K562 (cell line): ENCODE measurements around the gene CUX1. TPM values are rescaled to one million over a fixed set of nuclear protein-coding genes. Genes with fewer than 3 reads are reported as not detected.

Experiments used
- ATAC-seq: fragments of 200-7000 bp; cut with Tn5 transposase; 3 replicates; pipeline ENCODE4 v1.9.1; 2020; ENCODE audit warnings: moderate library complexity
- BruUV-seq: library from RNA; stranded (reverse); fragments of 400-500 nt; replicated peaks from 2 replicates; lab custom pipeline; 2021; lab: Mats Ljungman, UMichigan
- CTCF ChIA-PET: fragments of 300-600 bp; formaldehyde crosslinking; extraction: SDS; loops from one replicate; lab custom pipeline; 2021; ENCODE audit warnings: low intra/inter-chr PET ratio; lab: Yijun Ruan, JAX
- POLR2A ChIA-PET: fragments of 300-600, 350-650 bp; sonication (Branson Sonifier 250); formaldehyde crosslinking; extraction: SDS; loops from one replicate; lab custom pipeline; 2021; ENCODE audit warnings: antibody characterized with exemption, inconsistent platforms; lab: Yijun Ruan, JAX
- DNase-seq, 4 experiments: peaks; one replicate each; pipeline versions ENCODE4 v3.0.0 to v3.0.0-alpha.2; 2011 to 2018; ENCODE audit warnings: low spot score in 3 of 4, mixed read lengths in 3 of 4; ENCODE audit errors: extremely low read depth in 1 of 4
- FAIRE-seq: peaks from 2 replicates; lab custom pipeline; 2011; peaks lifted over from hg19 to GRCh38; lab: Jason Lieb, UNC
- H2AFZ ChIP-seq: 2 replicates; pipeline ENCODE4 v1.6.0; 2011; ENCODE audit warnings: low read depth, low read length, control low read depth, inconsistent platforms
- H3K27ac ChIP-seq: fragments of 200-600 bp; 3 replicates; pipeline ENCODE4 v1.8.0; 2011; ENCODE audit warnings: low read depth, mild to moderate bottlenecking, control low read depth, inconsistent platforms, low read length, moderate library complexity, mixed read lengths; ENCODE audit errors: extremely low read depth
- H3K27me3 ChIP-seq, 2 experiments: fragments of 300-600 bp in 1 of 2; 2 replicates in 1 of 2; 3 replicates in 1 of 2; pipeline versions ENCODE4 v1.6.0 to v1.8.0; 2011; ENCODE audit warnings: inconsistent platforms in 2 of 2, low read length in 2 of 2, mild to moderate bottlenecking in 1 of 2, mixed read lengths in 1 of 2, moderate library complexity in 1 of 2; ENCODE audit not compliant: control insufficient read depth in 2 of 2, insufficient read depth in 2 of 2
- H3K36me3 ChIP-seq: fragments of 300-600 bp; 3 replicates; pipeline ENCODE4 v1.8.0; 2011; ENCODE audit warnings: mild to moderate bottlenecking, low read length, inconsistent platforms; ENCODE audit not compliant: control insufficient read depth, insufficient read depth
- H3K4me1 ChIP-seq, 2 experiments: fragments of 200-600 bp in 1 of 2; replicated peaks in 1 of 2; 2 replicates in 1 of 2; 3 replicates in 1 of 2; pipeline versions ENCODE4 v1.5.1 to v1.8.0; 2011; ENCODE audit warnings: inconsistent platforms in 2 of 2, low read length in 2 of 2, mild to moderate bottlenecking in 1 of 2, mixed read lengths in 1 of 2, moderate library complexity in 1 of 2; ENCODE audit not compliant: control insufficient read depth in 2 of 2, insufficient read depth in 2 of 2
- H3K4me2 ChIP-seq: 2 replicates; pipeline ENCODE4 v1.6.1; 2011; ENCODE audit warnings: low read length, control low read depth, inconsistent platforms, mixed read lengths; ENCODE audit not compliant: insufficient read depth
- H3K4me3 ChIP-seq: fragments of 200-600 bp; sonication (generic), shearing (Covaris generic); 2 replicates; pipeline ENCODE4 v1.5.1; 2016; ENCODE audit warnings: control low read depth, inconsistent platforms
- H3K79me2 ChIP-seq: fragments of 200-600 bp; 3 replicates; pipeline ENCODE4 v1.8.0; 2011; ENCODE audit warnings: low read length, inconsistent platforms; ENCODE audit not compliant: control insufficient read depth, insufficient read depth
- H3K9ac ChIP-seq, 2 experiments: 2 replicates each; pipeline versions ENCODE4 v1.6.0 to v1.6.1; 2011; ENCODE audit warnings: low read depth in 2 of 2, low read length in 2 of 2, control low read depth in 1 of 2, inconsistent platforms in 1 of 2, mild to moderate bottlenecking in 1 of 2, mixed read lengths in 1 of 2; ENCODE audit not compliant: insufficient read depth in 1 of 2
- H3K9me1 ChIP-seq: one replicate; pipeline ENCODE4 v1.6.0; 2011; ENCODE audit warnings: inconsistent platforms, mild to moderate bottlenecking, low read length, moderate library complexity; ENCODE audit not compliant: control insufficient read depth, insufficient read depth
- H3K9me3 ChIP-seq: replicated peaks from 2 replicates; pipeline ENCODE4 v1.5.1; 2011; ENCODE audit warnings: low read depth, low read length, inconsistent platforms; ENCODE audit not compliant: control insufficient read depth, insufficient read depth
- H4K20me1 ChIP-seq: replicated peaks from 2 replicates; pipeline ENCODE4 v1.6.1; 2011; ENCODE audit warnings: low read length, inconsistent platforms, mixed read lengths; ENCODE audit not compliant: control insufficient read depth, insufficient read depth
- RBM22 ChIP-seq: fragments of 200-400 bp; formaldehyde crosslinking; IDR thresholded peaks from 2 replicates; pipeline ENCODE4 v1.6.1; 2018; ENCODE audit warnings: low read length, low read depth; ENCODE audit not compliant: poor library complexity, severe bottlenecking
- ZNF830 ChIP-seq: fragments of 250-450 bp; sonication (Bioruptor Pico); IDR thresholded peaks from 2 replicates; pipeline ENCODE4 v1.5.0; 2021; ENCODE audit warnings: mild to moderate bottlenecking
- WGBS: fragments of 100-300 bp; shearing (Covaris generic); methylation state at CpG from one replicate; pipeline ENCODE4 v1.1.6; 2016; ENCODE audit warnings: low coverage, mixed read lengths; ENCODE audit not compliant: insufficient coverage; ENCODE audit errors: missing lambda C conversion rate; 5-methylcytosine and 5-hydroxymethylcytosine counted together
- in situ Hi-C: fragments of 300-500 bp; cut with MboI; formaldehyde crosslinking; loops from 4 replicates; pipeline ENCODE4 v1.15.0; 2018; ENCODE audit warnings: inconsistent platforms, mixed read lengths
- intact Hi-C: fragments of 100-400 bp; cut with micrococcal nuclease; formaldehyde crosslinking; loops from 2 replicates; pipeline ENCODE4 v1.14.2; 2022
- polyA plus RNA-seq, 8 experiments: library from polyadenylated mRNA; depleted of rRNA in 4 of 8; stranded (reverse) in 5 of 8; unstranded in 3 of 8; fragments of >200 nt; fragmentation: Nextera tagmentation in 2 of 8; fragmentation: Illumina TruSeq in 1 of 8; extraction: Ambion mirVana in 2 of 8; extraction: Trizol in 1 of 8; gene quantifications; 2 replicates each; pipeline versions ENCODE4 v1.2.1 to v1.2.3, GENCODE V29; 2011 to 2014; ENCODE audit warnings: inconsistent platforms in 1 of 8, missing spikeins in 1 of 8
- total RNA-seq, 7 experiments: library from RNA; depleted of rRNA in 6 of 7; stranded (reverse); fragments of >200 nt in 6 of 7; fragmentation: Illumina TruSeq in 2 of 7; extraction: Trizol in 2 of 7; gene quantifications; 2 replicates each; pipeline versions ENCODE4 v1.2.1 to v1.2.3, GENCODE V29; 2011 to 2021; ENCODE audit warnings: low replicate concordance in 1 of 7
- TF ChIP-seq, protein P1 (sequence below): fragments of 200-600 bp; sonication (generic); IDR thresholded peaks from one replicate; pipeline ENCODE4 v1.6.1; 2012; ENCODE audit warnings: mild to moderate bottlenecking, low read depth, low read length, inconsistent platforms

The CUX1 gene
- total and polyA plus RNA-seq, 9 of the 15 experiments (the other 6 are each of a cell fraction or from before 2014, with no cell fraction given) = 3.6 to 55.3 (median 25.2) TPM

DNA sequence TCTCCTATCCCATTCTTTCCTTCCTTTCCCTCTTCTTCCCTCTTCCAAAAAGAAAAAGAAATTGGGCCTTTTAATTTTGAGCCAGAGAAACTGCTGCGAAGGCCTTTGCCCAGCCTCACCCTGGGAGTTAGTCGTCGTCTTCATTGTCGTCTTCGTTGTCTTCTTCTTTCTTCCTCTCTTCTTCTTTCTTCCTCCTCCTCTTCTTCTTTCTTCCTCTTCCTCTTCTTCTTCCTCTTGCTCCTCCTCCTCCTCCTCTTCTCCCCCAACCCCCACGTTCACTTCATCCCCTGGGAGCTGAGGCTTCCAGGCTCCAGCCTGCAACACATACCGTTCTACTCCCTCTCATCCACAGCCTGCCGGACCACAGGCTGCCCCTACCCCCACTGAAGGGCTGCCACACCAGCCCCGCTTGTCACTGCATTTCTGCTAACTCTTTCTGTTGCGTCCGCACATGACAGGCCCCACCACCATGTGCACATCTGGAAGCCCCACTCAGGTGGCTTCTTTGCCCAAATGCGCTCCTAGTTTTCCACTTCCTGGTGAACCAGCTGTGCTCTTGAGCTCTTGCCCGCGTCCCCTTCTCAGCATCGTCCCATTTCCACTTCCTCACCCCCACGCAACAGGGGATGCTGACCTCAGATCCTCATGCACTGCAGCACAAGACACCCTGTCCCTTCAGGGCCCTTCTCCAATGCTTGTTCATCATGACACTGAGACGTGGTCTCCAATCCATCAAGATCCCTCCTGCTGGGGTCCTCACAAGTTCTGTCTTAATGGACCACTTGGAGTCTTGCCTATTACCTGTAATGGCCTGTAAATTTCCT is 374.3 kb downstream of the CUX1 start:
- H3K9me3 ChIP-seq = no peaks in the 10 kb centered on the region
- no peaks in the 10 kb centered on the region for H3K27me3 ChIP-seq
- no peak overlapping the region; the same call in 2 of the 3 replicates for H3K27ac ChIP-seq
- POLR2A ChIA-PET = interaction anchor here (1.1 kb wide), 1 partner anchor 9 kb away, joined by 3 read pairs; no protein-coding TSS in a partner anchor
- H3K36me3 ChIP-seq = peaks cover 63% of the 10 kb centered on the region
- ATAC-seq (no peak), FAIRE-seq (no peak), DNase-seq (no peak)
- no TSS peak for BruUV-seq
- CTCF ChIA-PET = no interaction called here
- no peak overlapping the region for H3K9ac ChIP-seq
- intact Hi-C loops (no loop called here), in situ Hi-C loops (no loop called here)
- H2AFZ ChIP-seq = no peak overlapping the region
- no peaks in the 10 kb centered on the region for H3K79me2 ChIP-seq
- TF ChIP-seq RBM22 (peak; percentile 72), ZNF830 (CRISPR knock-in tag) (no peak)
- TF ChIP-seq, protein P1, sequence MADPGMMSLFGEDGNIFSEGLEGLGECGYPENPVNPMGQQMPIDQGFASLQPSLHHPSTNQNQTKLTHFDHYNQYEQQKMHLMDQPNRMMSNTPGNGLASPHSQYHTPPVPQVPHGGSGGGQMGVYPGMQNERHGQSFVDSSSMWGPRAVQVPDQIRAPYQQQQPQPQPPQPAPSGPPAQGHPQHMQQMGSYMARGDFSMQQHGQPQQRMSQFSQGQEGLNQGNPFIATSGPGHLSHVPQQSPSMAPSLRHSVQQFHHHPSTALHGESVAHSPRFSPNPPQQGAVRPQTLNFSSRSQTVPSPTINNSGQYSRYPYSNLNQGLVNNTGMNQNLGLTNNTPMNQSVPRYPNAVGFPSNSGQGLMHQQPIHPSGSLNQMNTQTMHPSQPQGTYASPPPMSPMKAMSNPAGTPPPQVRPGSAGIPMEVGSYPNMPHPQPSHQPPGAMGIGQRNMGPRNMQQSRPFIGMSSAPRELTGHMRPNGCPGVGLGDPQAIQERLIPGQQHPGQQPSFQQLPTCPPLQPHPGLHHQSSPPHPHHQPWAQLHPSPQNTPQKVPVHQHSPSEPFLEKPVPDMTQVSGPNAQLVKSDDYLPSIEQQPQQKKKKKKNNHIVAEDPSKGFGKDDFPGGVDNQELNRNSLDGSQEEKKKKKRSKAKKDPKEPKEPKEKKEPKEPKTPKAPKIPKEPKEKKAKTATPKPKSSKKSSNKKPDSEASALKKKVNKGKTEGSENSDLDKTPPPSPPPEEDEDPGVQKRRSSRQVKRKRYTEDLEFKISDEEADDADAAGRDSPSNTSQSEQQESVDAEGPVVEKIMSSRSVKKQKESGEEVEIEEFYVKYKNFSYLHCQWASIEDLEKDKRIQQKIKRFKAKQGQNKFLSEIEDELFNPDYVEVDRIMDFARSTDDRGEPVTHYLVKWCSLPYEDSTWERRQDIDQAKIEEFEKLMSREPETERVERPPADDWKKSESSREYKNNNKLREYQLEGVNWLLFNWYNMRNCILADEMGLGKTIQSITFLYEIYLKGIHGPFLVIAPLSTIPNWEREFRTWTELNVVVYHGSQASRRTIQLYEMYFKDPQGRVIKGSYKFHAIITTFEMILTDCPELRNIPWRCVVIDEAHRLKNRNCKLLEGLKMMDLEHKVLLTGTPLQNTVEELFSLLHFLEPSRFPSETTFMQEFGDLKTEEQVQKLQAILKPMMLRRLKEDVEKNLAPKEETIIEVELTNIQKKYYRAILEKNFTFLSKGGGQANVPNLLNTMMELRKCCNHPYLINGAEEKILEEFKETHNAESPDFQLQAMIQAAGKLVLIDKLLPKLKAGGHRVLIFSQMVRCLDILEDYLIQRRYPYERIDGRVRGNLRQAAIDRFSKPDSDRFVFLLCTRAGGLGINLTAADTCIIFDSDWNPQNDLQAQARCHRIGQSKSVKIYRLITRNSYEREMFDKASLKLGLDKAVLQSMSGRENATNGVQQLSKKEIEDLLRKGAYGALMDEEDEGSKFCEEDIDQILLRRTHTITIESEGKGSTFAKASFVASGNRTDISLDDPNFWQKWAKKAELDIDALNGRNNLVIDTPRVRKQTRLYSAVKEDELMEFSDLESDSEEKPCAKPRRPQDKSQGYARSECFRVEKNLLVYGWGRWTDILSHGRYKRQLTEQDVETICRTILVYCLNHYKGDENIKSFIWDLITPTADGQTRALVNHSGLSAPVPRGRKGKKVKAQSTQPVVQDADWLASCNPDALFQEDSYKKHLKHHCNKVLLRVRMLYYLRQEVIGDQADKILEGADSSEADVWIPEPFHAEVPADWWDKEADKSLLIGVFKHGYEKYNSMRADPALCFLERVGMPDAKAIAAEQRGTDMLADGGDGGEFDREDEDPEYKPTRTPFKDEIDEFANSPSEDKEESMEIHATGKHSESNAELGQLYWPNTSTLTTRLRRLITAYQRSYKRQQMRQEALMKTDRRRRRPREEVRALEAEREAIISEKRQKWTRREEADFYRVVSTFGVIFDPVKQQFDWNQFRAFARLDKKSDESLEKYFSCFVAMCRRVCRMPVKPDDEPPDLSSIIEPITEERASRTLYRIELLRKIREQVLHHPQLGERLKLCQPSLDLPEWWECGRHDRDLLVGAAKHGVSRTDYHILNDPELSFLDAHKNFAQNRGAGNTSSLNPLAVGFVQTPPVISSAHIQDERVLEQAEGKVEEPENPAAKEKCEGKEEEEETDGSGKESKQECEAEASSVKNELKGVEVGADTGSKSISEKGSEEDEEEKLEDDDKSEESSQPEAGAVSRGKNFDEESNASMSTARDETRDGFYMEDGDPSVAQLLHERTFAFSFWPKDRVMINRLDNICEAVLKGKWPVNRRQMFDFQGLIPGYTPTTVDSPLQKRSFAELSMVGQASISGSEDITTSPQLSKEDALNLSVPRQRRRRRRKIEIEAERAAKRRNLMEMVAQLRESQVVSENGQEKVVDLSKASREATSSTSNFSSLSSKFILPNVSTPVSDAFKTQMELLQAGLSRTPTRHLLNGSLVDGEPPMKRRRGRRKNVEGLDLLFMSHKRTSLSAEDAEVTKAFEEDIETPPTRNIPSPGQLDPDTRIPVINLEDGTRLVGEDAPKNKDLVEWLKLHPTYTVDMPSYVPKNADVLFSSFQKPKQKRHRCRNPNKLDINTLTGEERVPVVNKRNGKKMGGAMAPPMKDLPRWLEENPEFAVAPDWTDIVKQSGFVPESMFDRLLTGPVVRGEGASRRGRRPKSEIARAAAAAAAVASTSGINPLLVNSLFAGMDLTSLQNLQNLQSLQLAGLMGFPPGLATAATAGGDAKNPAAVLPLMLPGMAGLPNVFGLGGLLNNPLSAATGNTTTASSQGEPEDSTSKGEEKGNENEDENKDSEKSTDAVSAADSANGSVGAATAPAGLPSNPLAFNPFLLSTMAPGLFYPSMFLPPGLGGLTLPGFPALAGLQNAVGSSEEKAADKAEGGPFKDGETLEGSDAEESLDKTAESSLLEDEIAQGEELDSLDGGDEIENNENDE = no peak
- H3K4me2 ChIP-seq = no peak overlapping the region
- WGBS = 84% methylated on average over 17 of the region's 17 CpGs
- no peaks in the 10 kb centered on the region for H4K20me1 ChIP-seq
- no peaks in the 10 kb centered on the region for H3K9me1 ChIP-seq
- H3K4me3 ChIP-seq = no peak overlapping the region
- H3K4me1 ChIP-seq = peaks cover 0 to 7% of the 10 kb centered on the region in 2 experiments; a peak in 1 of 5 replicates
